GM21360 (cell line): ENCODE measurements around the gene PLXNA3.

Experiments used
- ATAC-seq: cut with Tn5 transposase; IDR thresholded peaks from one replicate; pipeline ENCODE4 v1.9.1; 2021; ENCODE audit warnings: mild to moderate bottlenecking, moderate library complexity; ENCODE audit not compliant: unreplicated experiment

PLXNA3 gene

DNA sequence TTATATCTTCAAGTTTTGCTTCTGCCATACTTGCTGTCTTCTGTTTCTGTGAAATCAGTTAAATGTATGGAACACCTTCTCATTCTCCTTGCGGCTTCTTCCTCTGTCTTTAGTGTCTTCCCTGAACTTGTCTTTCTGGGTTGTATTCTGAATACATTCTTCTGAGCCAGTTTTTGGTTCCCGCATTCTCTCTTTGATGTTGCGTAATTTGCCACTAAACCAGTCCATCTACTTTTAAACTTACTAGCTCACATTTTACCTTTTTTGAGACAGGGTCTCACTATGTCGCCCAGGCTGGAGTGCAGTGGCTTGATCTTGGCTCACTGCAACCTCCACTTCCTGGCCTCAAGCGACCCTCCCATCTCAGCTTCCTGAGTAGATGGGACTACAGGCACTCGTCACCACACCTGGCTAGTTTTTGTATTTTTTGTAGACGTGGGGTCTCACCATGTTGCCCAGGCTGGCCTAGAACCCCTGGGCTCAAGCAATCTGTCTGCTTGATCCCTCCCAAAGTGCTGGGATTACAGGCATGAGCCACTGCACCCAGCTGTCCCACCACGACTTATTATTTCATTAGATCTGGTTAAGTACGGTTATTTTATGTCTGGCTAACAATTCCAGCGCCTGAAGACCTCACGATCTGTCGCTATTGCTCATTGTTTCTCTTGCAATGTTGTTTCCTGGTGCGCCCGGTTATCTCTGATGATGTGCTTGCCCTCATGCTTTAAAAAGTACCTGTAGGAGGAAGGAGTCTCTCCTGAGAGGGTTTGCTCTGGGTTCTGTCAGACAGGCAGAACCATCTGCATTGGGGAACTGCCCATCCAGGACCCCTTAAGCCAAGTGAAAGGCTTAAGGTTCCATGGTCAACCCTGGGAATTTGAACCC, 67.8 kb downstream of the PLXNA3 start:
- ATAC-seq: no peak

DNA sequence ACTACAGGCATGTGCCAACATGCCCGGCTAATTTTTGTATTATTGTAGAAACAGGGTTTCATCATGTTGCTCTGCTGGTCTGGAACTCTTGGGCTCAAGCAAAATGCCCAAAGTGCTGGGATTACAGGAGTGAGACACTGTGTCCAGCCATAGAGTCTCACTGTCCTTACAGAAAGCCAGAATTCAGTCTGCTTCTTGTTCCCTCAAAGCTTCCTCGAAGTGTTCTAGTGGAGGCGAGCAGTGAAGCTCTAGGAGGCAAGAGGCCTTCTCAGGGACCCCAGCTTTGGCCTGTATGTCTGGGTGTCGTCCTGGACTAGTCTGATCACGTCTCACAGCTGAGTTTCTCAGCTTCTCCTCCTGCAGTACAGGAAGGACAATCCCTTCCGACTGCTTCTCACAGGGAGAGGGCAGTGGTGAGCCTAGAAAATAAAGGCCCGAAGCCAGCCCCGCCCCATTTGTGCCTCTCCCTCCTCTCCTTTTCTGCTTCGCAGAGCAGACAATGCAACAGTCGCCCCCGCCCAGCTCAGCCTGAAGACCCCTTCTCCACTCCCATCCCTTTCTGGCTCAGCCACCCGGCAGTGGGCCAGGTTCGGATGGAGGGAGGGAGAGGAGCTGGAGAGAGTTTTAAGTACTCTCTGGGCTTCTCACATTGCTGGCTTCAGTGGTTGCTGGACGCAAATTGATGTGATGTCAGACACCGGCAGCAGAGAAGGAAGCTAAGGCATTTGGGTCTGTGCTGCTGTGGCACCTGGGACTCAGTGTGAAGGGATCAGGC, 69.0 kb downstream of the PLXNA3 start:
- peak; percentile 51 for ATAC-seq
